ENCODE results near the gene LRMDA. TPM values are rescaled to one million over a fixed set of nuclear protein-coding genes. Genes with fewer than 3 reads are reported as not detected.

The LRMDA gene
- total RNA-seq, 1 experiment from 2014 or later, result 4.8 TPM

- Histone ChIP-seq H3K9me2 (ENCODE audit: insufficient read depth) (no peaks in the 10 kb centered on the region), H3K4me2 (ENCODE audit: low read length) (no peak overlapping the region), H3K4me3 (replicated peaks in 1 of 2; ENCODE audit: low read depth in 1 of 2, low read length in 2 of 2) (no peak overlapping the region), H3K36me3 (ENCODE audit: control insufficient read depth in 1 of 2, insufficient read depth in 2 of 2, low read length in 2 of 2) (no peaks in the 10 kb centered on the region), H3K79me2 (ENCODE audit: insufficient read depth, low read length) (no peaks in the 10 kb centered on the region), H3K27ac (ENCODE audit: low read depth, low read length) (no peak overlapping the region), H4K20me1 (ENCODE audit: insufficient read depth) (no peaks in the 10 kb centered on the region), H3K9me3 (ENCODE audit: control insufficient read depth in 1 of 2, insufficient read depth in 1 of 2, low read depth in 1 of 2, low read length in 2 of 2) (no peaks in the 10 kb centered on the region), H2AFZ (ENCODE audit: low read depth, low read length, poor library complexity, severe bottlenecking) (no peak overlapping the region), H3K9ac (ENCODE audit: low read length) (no peak overlapping the region), H3K4me1 (ENCODE audit: control insufficient read depth in 1 of 2, insufficient read depth in 2 of 2, low read length in 2 of 2) (no peaks in the 10 kb centered on the region; a peak in 1 of 4 replicates), H3K27me3 (ENCODE audit: insufficient read depth, low read length) (peaks cover 3% of the 10 kb centered on the region; the same call in 1 of the 2 replicates)
- no peak for TF ChIP-seq JUND (IDR thresholded peaks at IDR 0.05)
- TF ChIP-seq POLR2AphosphoS5 (IDR thresholded peaks at IDR 0.05; ENCODE audit: low read depth, low read length), result no peak
- no peak for TF ChIP-seq POLR2A (IDR thresholded peaks at IDR 0.05; ENCODE audit: borderline replicate concordance, extremely low read depth, insufficient read depth, insufficient read length)
- TF ChIP-seq SIN3A (IDR thresholded peaks at IDR 0.05; ENCODE audit: low read depth), result no peak
- TF ChIP-seq ELF1 (IDR thresholded peaks at IDR 0.05; ENCODE audit: borderline replicate concordance, low read depth), result no peak
- TF ChIP-seq SRF (IDR thresholded peaks at IDR 0.05; ENCODE audit: low read depth), result no peak
- no peak for TF ChIP-seq RAD21 (IDR thresholded peaks at IDR 0.05; ENCODE audit: low read depth)
- no peak for TF ChIP-seq CTCF (IDR thresholded peaks at IDR 0.05 in 2 of 3, conservative IDR thresholded peaks at IDR 0.05 in 1 of 3; ENCODE audit: borderline replicate concordance in 1 of 3, insufficient read depth in 1 of 3, low read depth in 2 of 3, low read length in 2 of 3)
- TF ChIP-seq CBX3 (IDR thresholded peaks at IDR 0.05; ENCODE audit: low read depth), result no peak
- TF ChIP-seq ATF3 (IDR thresholded peaks at IDR 0.05), result no peak
- no peak for TF ChIP-seq MAX (IDR thresholded peaks at IDR 0.05)
- no peak for TF ChIP-seq ZBTB33 (IDR thresholded peaks at IDR 0.05; ENCODE audit: extremely low read depth, insufficient replicate concordance, low read length)
- no peak for TF ChIP-seq EZH2 (IDR thresholded peaks at IDR 0.05)
- no peak for TF ChIP-seq CEBPB (IDR thresholded peaks at IDR 0.05; ENCODE audit: low read depth)
- ChIA-PET RAD21 (ENCODE audit: low non-redundant PET in 1 of 2, low total read pairs in 2 of 2, uncharacterized antibody in 2 of 2, unreplicated experiment in 2 of 2) (no interaction called here), POLR2A (no interaction called here), CTCF (no interaction called here)
- DNase-seq (ENCODE audit: low read depth, low spot score), result no peak
- BruUV-seq (replicated peaks), result no TSS peak
- ATAC-seq, result no peak
- intact Hi-C loops (cut with micrococcal nuclease), result no loop called here
Measured at GRCh38 chr10:75548356-75548755, 116.9 kb downstream of the LRMDA start.

All from HCT116 (cell line).